Dermis microvascular lymphatic vessel endothelial cell (primary cell): ENCODE data around the gene KANK2. TPM values are rescaled to one million over a fixed set of nuclear protein-coding genes. Genes with fewer than 3 reads are reported as not detected.
A peak's percentile ranks its signal among the peaks of the same experiment; 100 is the strongest.
"Not testable (repeated sequence)": the region's sequence is repeated elsewhere in the genome, so short reads cannot be mapped to it uniquely, and the experiment has no call there.

ENCODE experiments used
- DNase-seq, 2 donors: peaks; one replicate each; pipeline versions ENCODE4 v3.0.0 to v3.0.0-alpha.2; 2010; ENCODE audit warnings: low read depth in 2 of 2
- total RNA-seq: library from RNA; depleted of rRNA; stranded (reverse); fragments of >200 nt; gene quantifications from 2 replicates; pipeline ENCODE4 v1.2.1, GENCODE V29; 2014

KANK2 gene
- total RNA-seq, 1 donor from 2014 or later = 45.6 TPM

- DNase-seq = no peak
Observed at GRCh38 chr19:11173516-11174155, 23.7 kb downstream of the KANK2 start.

GRCh38 chr19:11172576-11172975 is 24.8 kb downstream of the KANK2 start:
- no peak for DNase-seq

- no peak for DNase-seq
Observed at GRCh38 chr19:11171144-11171543, 26.2 kb downstream of the KANK2 start.

- peak; percentile 48 to 79 for DNase-seq
Observed at GRCh38 chr19:11169896-11170678, 27.3 kb downstream of the KANK2 start.

- peak; percentile 89 to 99 for DNase-seq
Observed at GRCh38 chr19:11168568-11168967, 28.8 kb downstream of the KANK2 start.

- DNase-seq = no peak
Observed at GRCh38 chr19:11166281-11167142, 30.8 kb downstream of the KANK2 start.

- DNase-seq = peak in 1 of 2 donors; percentile 29
Observed at GRCh38 chr19:11165486-11166030, 31.8 kb downstream of the KANK2 start.

GRCh38 chr19:11164879-11165406 is 32.4 kb downstream of the KANK2 start:
- DNase-seq = peak in 1 of 2 donors; percentile 56

GRCh38 chr19:11164296-11164695 is 33.0 kb downstream of the KANK2 start:
- no peak for DNase-seq

- not testable (repeated sequence) for DNase-seq
Observed at GRCh38 chr19:11160440-11160768, 36.9 kb downstream of the KANK2 start.

GRCh38 chr19:11159598-11160439 is 37.5 kb downstream of the KANK2 start:
- peak in 1 of 2 donors; percentile 64 for DNase-seq

- peak; percentile 99 for DNase-seq
Observed at GRCh38 chr19:11155373-11156120, 41.8 kb downstream of the KANK2 start, which contains the start of gene SPC24. Gene SPC24, minus strand, starts transcription at chr19:11155782. Its CDS starts 6 bp downstream, at chr19:11155776.

GRCh38 chr19:11154683-11155047 is 42.7 kb downstream of the KANK2 start:
- DNase-seq = no peak

GRCh38 chr19:11152318-11153062 is 44.9 kb downstream of the KANK2 start:
- peak; percentile 85 to 92 for DNase-seq

- no peak for DNase-seq
Observed at GRCh38 chr19:11151181-11151580, 46.2 kb downstream of the KANK2 start.

GRCh38 chr19:11148001-11148400 is 49.3 kb downstream of the KANK2 start:
- no peak for DNase-seq

GRCh38 chr19:11145536-11145924 is 51.8 kb downstream of the KANK2 start:
- DNase-seq = no peak

GRCh38 chr19:11142528-11143171 is 54.7 kb downstream of the KANK2 start:
- DNase-seq = peak; percentile 93 to 97
